Urothelium cell line (cell line): ENCODE data around the gene SLC22A4.
A peak's percentile ranks its signal among the peaks of the same experiment; 100 is the strongest.

Experiments
- DNase-seq: peaks from one replicate; pipeline ENCODE4 v3.0.0; 2011; ENCODE audit warnings: low spot score, mixed read lengths
- FAIRE-seq: peaks from 2 replicates; lab custom pipeline; 2011; peaks lifted over from hg19 to GRCh38; lab: Jason Lieb, UNC

Gene SLC22A4

GRCh38 chr5:132293992-132294727, at the start of gene SLC22A4:
Gene SLC22A4 (plus strand): TSS chr5:132294394. CDS start chr5:132294617, 223 bp downstream.
- DNase-seq = peak; percentile 97
- peak; percentile 71 for FAIRE-seq

- FAIRE-seq (no peak), DNase-seq (no peak)
Measured at GRCh38 chr5:132245593-132245992, 48.6 kb upstream of the SLC22A4 start.

DNA sequence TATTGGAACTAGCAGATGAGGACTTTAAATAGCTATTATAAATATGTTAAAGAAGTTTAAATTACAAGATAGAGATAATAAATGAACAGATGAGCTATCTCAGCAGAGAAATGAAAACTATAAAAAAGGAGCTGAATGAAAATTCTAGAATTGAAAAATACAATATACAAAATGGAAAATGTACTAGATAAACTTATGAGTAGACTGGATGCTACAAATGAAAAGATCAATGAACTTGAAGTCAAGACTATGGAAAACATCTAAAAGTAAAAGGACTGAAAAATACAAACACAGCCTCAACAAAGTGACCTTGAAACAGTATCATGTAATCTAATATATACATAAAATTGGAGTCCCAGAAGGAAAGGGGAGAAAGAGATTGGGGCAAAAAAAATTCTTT, 47.4 kb upstream of the SLC22A4 start:
- FAIRE-seq (no peak), DNase-seq (no peak)

GRCh38 chr5:132250547-132250946, 43.6 kb upstream of the SLC22A4 start:
- no peak for FAIRE-seq
- DNase-seq = no peak

DNA sequence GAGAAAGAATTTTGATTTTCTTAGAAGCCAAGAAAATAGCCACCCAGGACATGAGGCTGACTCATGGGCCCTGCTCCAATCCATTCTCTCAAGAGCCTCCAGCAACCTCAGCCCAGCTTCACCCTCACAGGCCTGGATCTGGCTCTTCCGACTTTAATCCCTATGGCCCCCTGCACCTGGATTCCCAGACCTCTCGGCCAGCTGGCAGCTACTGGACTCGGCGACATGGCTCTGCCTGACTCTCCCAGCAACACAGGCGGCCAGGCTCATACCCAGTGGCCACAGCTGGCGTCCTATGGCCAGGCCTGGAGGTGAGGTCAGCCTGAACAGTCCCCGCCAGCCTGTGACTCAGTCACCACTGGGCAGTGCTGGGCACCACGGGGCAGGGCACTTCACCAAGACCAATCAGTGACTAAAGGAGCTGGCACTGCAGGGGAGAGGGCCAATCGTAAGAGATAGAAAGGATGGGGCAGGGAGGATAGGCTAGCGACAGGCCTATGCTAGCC, 42.9 kb upstream of the SLC22A4 start:
- DNase-seq (no peak), FAIRE-seq (no peak)

DNA sequence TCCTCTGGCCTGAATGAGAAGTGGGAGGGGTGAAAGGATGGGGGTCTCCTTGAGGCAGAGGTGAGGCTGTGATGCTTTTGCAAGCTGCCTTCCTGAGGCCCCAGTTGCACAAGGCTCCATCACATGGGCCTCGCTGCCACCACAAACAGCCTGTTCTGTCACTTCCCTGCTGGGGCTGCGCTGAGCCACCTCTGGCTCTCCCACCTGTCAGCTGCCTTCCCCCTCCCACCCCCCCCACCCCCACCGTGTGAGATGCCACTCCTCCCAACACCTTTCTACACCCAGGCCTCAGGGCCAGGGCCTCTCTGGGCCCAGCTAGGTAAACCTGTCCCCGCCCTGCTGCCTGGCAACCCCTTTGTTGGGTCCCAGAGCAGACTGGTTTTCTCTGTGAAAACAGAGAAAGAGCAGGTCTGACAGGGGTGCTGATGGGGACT, 41.2 kb upstream of the SLC22A4 start:
- FAIRE-seq = no peak
- DNase-seq = no peak

GRCh38 chr5:132253452-132254320, 40.5 kb upstream of the SLC22A4 start:
- FAIRE-seq (no peak), DNase-seq (no peak)

- no peak for DNase-seq
- FAIRE-seq = no peak
Measured at GRCh38 chr5:132254321-132254977, 39.7 kb upstream of the SLC22A4 start.

- FAIRE-seq (no peak), DNase-seq (no peak)
Measured at GRCh38 chr5:132256086-132256782, 38.0 kb upstream of the SLC22A4 start.

- DNase-seq (no peak), FAIRE-seq (no peak)
Measured at GRCh38 chr5:132256783-132257130, 37.4 kb upstream of the SLC22A4 start.

GRCh38 chr5:132257131-132258101, 36.8 kb upstream of the SLC22A4 start, which contains the start of gene PDLIM4:
Gene PDLIM4 (plus strand): TSS chr5:132257696. CDS start chr5:132257735, 39 bp downstream.
- DNase-seq (peak; percentile 83), FAIRE-seq (no peak)

DNA sequence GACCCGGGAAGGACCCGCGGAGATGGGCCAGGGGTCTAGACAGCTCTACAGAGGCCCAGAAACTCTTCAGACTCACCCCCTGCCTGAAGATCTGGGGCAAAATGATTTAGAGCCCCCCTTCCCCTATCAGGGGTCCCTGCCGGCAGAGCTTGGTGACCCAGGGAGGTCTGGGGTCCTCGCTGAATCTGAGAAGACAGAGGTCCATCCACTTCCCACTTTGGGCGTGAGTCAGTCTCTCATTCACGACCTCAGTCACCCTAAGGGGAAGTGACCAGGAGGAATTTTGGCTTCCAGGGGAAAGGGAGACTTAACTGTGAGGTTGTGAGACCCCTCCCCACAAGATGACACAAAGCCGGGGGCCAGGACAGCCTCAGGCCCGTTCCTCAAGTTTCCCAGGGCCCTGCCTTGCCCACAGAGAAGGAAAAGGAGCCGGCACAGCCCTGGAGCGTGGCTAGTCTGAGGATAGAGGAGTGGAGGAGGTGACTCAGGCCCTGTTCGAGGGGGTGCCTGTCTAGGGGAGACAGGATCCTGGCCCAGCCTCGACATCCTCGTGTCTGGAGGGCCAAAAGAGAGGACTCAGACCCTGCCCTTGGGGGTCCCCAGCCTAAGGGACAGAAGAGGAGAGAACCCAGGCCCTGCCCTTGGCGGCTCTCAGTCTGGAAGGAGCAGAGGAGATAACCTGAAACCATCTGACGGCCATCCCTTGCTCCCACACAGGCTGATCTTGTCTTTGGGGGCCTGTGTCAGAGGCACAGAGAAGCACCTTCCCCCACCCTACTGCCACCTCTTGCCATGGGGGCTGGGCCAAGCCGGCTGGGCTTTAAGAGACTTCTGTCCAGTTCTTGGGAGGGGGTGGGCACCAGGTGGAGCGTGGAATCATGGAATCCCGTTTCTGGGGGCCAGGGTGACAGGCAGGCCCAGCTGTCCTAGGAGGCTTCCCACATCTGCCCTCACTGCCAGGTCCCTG, 35.8 kb upstream of the SLC22A4 start:
- FAIRE-seq (no peak), DNase-seq (peak; percentile 41)

- peak; percentile 72 for FAIRE-seq
- DNase-seq = peak; percentile 64
Measured at GRCh38 chr5:132259069-132259851, 34.9 kb upstream of the SLC22A4 start.

DNA sequence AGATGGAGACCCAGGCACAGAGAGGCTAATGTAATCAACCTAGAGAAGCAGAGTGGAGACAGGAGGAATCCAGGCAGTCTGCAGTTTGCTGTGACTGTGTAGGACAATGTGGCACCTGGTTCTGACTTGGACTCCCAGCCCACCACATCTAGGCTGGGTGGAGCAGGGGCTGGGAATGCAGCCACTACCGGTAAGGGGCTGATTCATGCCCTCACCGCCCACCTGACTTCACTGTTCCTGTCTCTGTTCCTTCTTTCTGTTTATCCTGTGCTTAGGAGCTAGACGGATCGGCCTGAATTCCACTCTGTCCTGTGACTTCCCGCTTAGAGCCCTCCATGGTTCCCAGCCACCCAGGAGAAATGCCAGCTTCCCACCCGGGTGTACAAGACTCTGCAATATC, 34.1 kb upstream of the SLC22A4 start:
- FAIRE-seq = peak; percentile 86

GRCh38 chr5:132260714-132261551, 33.3 kb upstream of the SLC22A4 start:
- peak; percentile 86 for DNase-seq
- no peak for FAIRE-seq

More for the DNA sequence above, 34.1 kb upstream of the SLC22A4 start:
- DNase-seq = peak; percentile 54
